Epithelial cell of esophagus (primary cell): ENCODE results near the gene SCN2B.

Source experiments
- DNase-seq: peaks from one replicate; pipeline ENCODE4 v3.0.0; 2010; ENCODE audit warnings: low read depth
- H3K4me3 ChIP-seq: 2 replicates; pipeline ENCODE4 v1.5.1; 2011; ENCODE audit warnings: mild to moderate bottlenecking, low read length, control low read depth
- TF ChIP-seq, protein P1 (sequence below): IDR thresholded peaks from 2 replicates; pipeline ENCODE4 v1.5.1; 2011; ENCODE audit warnings: low read depth, mild to moderate bottlenecking, low read length, control low read depth, inconsistent platforms; ENCODE audit not compliant: insufficient read depth; ENCODE audit errors: missing control alignments

The SCN2B gene

DNA sequence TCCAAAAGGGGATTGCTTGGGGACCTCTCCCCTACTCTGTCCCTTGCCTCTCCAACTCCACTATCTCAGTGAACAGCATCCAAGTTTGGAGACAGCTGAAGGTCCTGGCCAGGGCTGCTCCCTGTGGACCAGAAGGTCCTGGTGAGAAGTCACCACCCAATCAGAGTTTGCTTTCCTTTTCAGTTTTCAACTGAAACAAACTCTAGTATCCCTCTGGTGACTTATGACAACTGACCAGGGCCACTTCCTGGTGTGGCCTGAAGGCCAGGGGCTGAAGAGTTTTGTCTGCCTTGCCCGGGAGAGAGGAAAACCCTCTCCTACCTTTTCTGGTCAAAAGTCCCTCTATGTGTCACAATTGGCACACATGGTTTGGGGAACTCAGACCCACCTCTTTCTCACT is 43.3 kb upstream of the SCN2B start:
- no peak overlapping the region for H3K4me3 ChIP-seq
- DNase-seq = no peak

GRCh38 chr11:118219244-118219643 is 42.8 kb upstream of the SCN2B start:
- no peak overlapping the region for H3K4me3 ChIP-seq
- DNase-seq = no peak
- TF ChIP-seq, protein P1, sequence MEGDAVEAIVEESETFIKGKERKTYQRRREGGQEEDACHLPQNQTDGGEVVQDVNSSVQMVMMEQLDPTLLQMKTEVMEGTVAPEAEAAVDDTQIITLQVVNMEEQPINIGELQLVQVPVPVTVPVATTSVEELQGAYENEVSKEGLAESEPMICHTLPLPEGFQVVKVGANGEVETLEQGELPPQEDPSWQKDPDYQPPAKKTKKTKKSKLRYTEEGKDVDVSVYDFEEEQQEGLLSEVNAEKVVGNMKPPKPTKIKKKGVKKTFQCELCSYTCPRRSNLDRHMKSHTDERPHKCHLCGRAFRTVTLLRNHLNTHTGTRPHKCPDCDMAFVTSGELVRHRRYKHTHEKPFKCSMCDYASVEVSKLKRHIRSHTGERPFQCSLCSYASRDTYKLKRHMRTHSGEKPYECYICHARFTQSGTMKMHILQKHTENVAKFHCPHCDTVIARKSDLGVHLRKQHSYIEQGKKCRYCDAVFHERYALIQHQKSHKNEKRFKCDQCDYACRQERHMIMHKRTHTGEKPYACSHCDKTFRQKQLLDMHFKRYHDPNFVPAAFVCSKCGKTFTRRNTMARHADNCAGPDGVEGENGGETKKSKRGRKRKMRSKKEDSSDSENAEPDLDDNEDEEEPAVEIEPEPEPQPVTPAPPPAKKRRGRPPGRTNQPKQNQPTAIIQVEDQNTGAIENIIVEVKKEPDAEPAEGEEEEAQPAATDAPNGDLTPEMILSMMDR = no peak

More for the DNA sequence above, 43.3 kb upstream of the SCN2B start:
- TF ChIP-seq, protein P1 = no peak

DNA sequence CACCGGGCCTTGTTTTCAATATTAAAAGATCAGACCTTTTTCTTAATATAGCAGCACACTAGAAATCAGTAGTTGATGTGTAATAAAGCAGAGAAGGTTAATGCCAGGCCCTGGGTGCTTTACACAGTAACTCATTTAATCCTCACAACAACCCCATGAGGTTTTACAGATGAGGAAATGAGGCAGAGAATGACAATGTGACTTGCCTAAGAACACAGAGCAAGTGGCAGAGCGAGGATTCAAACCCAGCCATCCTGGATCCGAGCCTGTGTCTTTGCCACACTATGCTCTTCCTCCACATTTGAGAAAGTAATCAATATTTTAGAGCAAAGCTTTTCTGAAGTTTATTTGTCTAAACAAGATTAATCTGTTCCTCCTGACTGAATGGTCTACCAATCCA is 41.1 kb upstream of the SCN2B start:
- TF ChIP-seq, protein P1 = no peak
- DNase-seq = no peak
- no peak overlapping the region for H3K4me3 ChIP-seq

GRCh38 chr11:118216621-118217481 is 40.4 kb upstream of the SCN2B start:
- TF ChIP-seq, protein P1 = no peak
- no peak overlapping the region for H3K4me3 ChIP-seq
- DNase-seq = no peak

- DNase-seq = no peak
- no peak overlapping the region for H3K4me3 ChIP-seq
- TF ChIP-seq, protein P1 = no peak
These were observed 39.3 kb upstream of the SCN2B start for GRCh38 chr11:118215765-118216164.

- TF ChIP-seq, protein P1 = no peak
- H3K4me3 ChIP-seq = no peak overlapping the region
- no peak for DNase-seq
These were observed 38.8 kb upstream of the SCN2B start for GRCh38 chr11:118215262-118215661.

GRCh38 chr11:118214210-118214914 is 37.9 kb upstream of the SCN2B start:
- TF ChIP-seq, protein P1 = no peak
- no peak for DNase-seq
- no peak overlapping the region for H3K4me3 ChIP-seq
